CD1c-positive myeloid dendritic cell (primary cell): ENCODE measurements around the gene APIP.
A peak's percentile ranks its signal among the peaks of the same experiment; 100 is the strongest.

Experiments used
- DNase-seq: peaks from one replicate; pipeline ENCODE4 v3.0.0-alpha.2; 2016; ENCODE audit errors: extremely low spot score

APIP gene

GRCh38 chr11:34887260-34887659 lies 28.9 kb downstream of the APIP start:
- no peak for DNase-seq

GRCh38 chr11:34886609-34887008 lies 29.6 kb downstream of the APIP start:
- no peak for DNase-seq

DNA sequence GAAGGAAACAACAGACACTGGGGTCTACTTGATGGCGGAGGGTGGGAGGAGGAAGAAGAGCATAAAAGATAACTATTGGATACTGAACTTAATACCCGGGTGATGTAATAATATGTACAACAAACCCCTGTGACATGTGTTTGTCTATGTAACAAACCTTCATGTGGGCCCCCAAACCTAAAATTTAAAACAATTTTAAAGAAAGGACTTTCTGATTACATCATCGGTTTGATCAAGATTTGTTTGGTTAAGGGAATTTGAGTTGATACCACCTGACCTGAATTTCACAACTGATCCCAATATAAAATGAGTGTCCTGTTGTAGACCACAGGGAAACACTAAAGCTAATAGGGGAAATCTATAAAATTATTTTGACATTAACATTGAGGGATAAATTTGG lies 34.3 kb downstream of the APIP start:
- no peak for DNase-seq

GRCh38 chr11:34877375-34877975 lies 38.7 kb downstream of the APIP start:
- no peak for DNase-seq

DNA sequence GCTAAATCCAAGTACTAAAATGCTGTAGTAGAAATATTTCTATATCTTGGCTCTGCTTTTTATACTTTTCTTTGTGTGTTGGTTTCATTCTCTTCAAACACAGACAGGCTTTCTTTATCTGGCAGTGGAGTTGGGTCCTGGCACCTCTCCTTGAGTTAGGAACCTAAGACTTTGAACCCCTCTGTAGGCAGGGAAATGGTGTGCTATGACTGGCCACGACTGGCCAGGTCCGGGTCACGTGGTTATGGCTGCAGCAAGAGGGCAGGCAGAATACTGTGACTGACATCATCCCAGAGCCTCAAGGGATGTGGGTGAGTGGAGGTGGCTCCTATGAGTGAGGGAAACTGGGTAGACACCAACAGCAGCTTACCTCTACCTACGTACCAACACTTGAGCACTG lies 42.0 kb downstream of the APIP start:
- DNase-seq = no peak

DNA sequence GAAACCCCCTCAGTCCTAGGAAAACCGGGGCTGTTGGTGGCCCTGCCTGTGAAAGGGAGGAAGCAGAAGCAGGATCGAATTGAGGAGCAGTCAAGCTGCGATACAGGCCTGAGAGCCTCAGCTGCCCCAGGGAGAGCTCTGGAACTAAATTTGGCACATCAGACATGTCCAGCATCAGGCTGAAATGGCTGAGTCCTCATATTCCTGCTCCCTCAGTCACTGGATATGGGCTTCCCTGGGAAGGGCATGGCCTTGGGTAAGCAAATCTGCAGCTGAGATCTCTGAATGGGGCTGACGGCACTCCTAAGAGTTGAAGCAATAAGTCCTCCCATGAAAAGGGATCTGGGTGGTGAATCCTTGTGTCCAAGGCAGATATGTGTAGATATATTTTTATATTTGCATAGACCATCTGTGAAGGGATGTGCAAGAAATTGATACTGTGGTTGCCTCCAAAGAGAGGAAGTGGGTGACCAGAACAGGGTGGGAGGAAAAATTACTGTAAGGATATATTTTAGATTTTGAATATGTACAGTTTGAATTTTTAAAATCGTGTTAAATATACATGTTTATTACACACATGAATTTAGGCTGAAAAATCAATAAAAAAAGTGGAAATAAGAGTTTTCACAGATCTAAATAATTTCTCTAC lies 45.5 kb downstream of the APIP start:
- DNase-seq = no peak

DNA sequence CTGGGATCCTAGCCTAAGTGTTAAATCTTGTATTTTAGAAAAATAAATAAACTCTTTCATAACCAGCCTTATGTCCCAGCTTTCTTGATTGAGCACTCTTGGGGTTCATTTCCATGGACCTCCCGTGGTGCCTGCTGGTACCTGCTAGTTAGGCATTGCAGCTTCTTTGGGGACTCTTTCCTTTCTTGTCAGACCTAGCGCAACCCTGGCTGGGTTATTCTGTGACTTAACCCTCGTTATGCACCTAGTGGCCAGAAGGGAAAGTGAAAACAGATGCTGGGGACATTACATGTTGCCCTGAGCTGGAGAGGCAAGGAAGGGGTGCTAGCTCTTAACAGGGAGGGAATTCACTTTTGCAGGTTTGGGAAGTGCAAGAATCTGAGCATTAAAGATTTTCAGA lies 46.8 kb downstream of the APIP start:
- DNase-seq = no peak

- no peak for DNase-seq
Observed at GRCh38 chr11:34866375-34866774, 49.8 kb downstream of the APIP start.

DNA sequence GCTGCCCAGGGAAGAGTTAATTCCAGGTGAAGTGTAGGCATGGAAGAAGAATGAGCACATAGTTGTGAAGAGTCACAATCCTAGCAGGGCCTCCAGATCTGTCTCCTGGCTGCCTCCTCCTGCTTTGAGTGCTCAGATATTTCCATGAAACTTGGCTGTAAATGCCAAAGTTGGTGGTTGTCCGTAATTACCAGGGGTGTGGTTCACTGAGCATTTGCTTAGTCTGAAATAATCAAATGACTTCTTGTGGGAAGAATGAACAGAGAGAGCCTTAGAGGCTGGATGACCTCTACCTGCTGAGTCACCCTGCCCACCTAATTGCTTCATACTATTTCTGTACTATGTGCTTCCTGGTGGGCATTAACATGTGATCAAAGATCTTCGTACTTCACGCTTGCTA lies 50.9 kb downstream of the APIP start:
- DNase-seq = no peak

DNA sequence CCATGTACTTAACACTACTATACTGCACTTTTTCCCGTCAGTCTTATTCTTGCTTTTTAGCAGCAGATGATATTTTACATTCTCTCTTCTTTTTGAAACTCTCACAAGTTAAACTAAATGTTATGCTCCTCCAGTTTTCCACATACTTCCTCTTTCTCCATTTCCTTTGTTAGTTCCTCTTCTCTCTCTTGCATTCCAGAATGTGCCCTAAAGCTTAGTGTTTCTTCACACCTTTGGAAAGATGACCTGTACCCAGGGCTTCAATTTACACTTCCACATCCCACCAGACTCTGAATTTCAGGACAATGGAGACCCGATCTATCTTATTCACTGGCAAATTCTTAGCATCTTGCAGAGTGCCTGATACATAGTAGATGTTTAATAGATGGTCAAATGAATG lies 51.8 kb downstream of the APIP start:
- DNase-seq = peak; percentile 49

DNA sequence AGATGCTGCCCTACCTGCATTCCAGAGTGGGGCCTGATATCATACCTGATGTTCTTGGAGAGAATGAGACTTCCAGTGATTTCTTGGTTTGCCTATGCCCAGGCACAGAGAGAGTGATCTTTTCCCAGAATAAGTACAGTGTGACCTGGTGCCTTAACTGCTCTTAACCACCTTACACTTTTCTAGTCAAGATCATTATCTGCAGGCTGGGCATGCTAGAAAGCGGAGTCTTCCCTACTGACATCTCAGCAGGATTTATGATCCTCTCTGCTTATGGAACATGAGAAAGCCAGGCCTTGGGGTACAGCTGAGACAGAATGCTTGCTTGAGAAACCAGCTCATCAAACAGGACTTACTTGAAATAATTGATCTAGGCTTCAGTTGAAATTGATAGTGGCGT lies 53.1 kb downstream of the APIP start:
- DNase-seq = no peak

- no peak for DNase-seq
Observed at GRCh38 chr11:34860518-34860917, 55.7 kb downstream of the APIP start.

GRCh38 chr11:34860034-34860433 lies 56.1 kb downstream of the APIP start:
- no peak for DNase-seq

- no peak for DNase-seq
Observed at GRCh38 chr11:34859496-34859895, 56.7 kb downstream of the APIP start.

DNA sequence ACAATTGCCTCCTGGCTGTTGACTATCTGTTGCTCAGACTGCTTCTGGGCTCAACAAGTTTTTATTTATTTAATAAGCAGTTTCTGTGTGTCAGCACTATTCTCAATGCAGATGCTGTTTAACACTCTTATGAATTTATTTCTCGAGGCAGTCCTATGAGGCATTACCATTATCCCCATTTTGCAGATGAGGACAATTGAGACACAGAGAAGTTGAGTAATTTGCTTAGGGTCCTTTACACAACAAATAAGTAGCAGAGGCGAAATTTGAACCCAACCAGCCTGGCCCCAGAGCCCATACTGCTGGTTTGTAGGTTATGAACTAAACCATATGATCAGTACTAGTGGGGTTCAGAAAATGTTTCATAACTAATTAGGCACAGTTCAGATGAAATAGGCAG lies 58.7 kb downstream of the APIP start:
- DNase-seq = no peak

DNA sequence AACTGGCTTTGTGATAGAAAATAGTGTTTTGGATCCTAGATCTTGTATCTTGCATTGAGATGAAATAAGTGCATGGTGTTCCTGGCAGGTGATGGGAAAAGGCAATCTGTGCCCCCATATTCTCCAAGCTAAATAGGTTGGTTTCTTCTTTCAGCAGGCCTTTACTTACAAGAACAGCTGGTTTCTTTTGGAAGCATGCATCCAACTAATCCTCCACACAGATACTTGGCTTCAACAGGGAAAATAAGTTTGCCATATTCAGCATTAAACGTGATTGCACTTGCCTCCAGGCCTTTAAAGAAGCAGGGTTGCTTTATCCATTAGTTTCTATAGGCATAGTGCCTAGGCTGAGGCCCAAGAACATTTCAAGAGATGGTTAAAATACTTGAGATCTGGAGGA lies 59.9 kb downstream of the APIP start:
- no peak for DNase-seq

DNA sequence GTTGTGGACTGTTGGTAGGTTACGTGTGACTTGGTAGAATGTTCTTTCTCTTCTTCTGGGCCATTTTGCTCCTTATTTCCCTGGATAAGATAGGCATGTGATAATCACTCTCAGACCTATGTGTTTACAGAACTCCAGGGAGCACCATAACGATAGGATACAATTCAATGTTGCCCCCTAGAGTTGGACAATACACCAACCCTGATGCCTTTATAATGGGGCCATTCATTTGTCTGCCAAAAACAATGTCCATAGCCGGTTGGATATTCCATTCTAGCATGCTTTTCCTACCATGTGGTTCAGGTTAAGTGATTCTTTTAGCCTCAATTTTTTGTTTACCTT lies 60.5 kb downstream of the APIP start:
- DNase-seq = no peak

GRCh38 chr11:34855021-34855753 lies 61.0 kb downstream of the APIP start:
- DNase-seq = no peak

GRCh38 chr11:34851916-34852315 lies 64.3 kb downstream of the APIP start:
- no peak for DNase-seq

- DNase-seq = no peak
Observed at GRCh38 chr11:34850334-34850733, 65.8 kb downstream of the APIP start.

DNA sequence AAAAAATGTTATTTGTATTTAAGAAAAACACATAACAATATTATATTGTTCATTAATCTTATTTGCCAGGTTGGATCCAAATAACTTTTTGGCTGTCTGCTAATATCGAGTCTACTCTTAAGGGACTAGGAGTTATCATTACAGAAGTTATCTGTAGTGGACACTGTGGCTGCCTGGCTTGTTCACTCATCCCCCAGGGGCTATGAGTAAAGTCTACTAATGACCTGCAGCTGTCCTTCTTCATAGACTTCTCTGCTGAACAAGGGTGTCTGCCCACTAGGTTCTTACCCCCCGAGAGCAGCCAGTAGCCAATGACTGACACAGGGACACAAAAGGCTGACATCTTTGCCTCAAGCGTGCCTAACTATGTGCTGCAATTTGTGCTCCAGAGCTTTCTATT lies 69.7 kb downstream of the APIP start:
- no peak for DNase-seq

- DNase-seq = no peak
Observed at GRCh38 chr11:34844463-34845112, 71.6 kb downstream of the APIP start.

GRCh38 chr11:34843271-34843670 lies 72.9 kb downstream of the APIP start:
- DNase-seq = no peak
